Breast epithelium (tissue), 4 donors: ENCODE measurements around the gene ZFHX3. TPM values are rescaled to one million over a fixed set of nuclear protein-coding genes. Genes with fewer than 3 reads are reported as not detected.

Source experiments
- DNase-seq, 2 donors: peaks; one replicate each; pipeline ENCODE4 v3.0.0-alpha.2; 2019; ENCODE audit warnings: low spot score in 2 of 2
- H3K27ac ChIP-seq, 2 donors: fragments of 200-600 bp; sonication (generic) in 1 of 2; one replicate each; pipeline ENCODE4 v1.5.1; 2016 to 2019; ENCODE audit warnings: mild to moderate bottlenecking in 1 of 2
- H3K27me3 ChIP-seq, 2 donors: fragments of 200-600 bp; sonication (generic) in 1 of 2; one replicate each; pipeline versions ENCODE4 v1.5.1 to v1.6.0; 2017 to 2019; ENCODE audit warnings: control low read depth in 1 of 2, mild to moderate bottlenecking in 1 of 2
- H3K36me3 ChIP-seq: fragments of 200-600 bp; one replicate; pipeline ENCODE4 v1.5.1; 2019
- H3K4me1 ChIP-seq, 2 donors: fragments of 200-600 bp; sonication (generic); one replicate each; pipeline ENCODE4 v1.5.1; 2016 to 2019; ENCODE audit warnings: control low read depth in 1 of 2
- H3K4me3 ChIP-seq, 3 donors: fragments of 200-600 bp; sonication (generic); 1 replicate in 2 of 3; 2 replicates in 1 of 3; pipeline ENCODE4 v1.5.1; 2016 to 2019; ENCODE audit warnings: mild to moderate bottlenecking in 3 of 3, moderate library complexity in 2 of 3
- H3K9me3 ChIP-seq, 2 donors: fragments of 200-600 bp; sonication (generic) in 1 of 2; one replicate each; pipeline ENCODE4 v1.5.1; 2016 to 2019; ENCODE audit warnings: control low read depth in 1 of 2
- POLR2A ChIP-seq: fragments of 450-650 bp; IDR thresholded peaks from one replicate; pipeline ENCODE4 v1.6.1; 2016; ENCODE audit warnings: antibody characterized with exemption, mild to moderate bottlenecking, moderate library complexity
- POLR2AphosphoS5 ChIP-seq, 3 donors: sonication (generic); formaldehyde crosslinking; IDR thresholded peaks; one replicate each; pipeline ENCODE4 v1.6.1; 2017; ENCODE audit warnings: antibody characterized with exemption in 3 of 3
- intact Hi-C: fragments of 100-400 bp; cut with DNase I; formaldehyde crosslinking; loops from one replicate; pipeline ENCODE4 v1.15.1; 2023; ENCODE audit warnings: low total_unique reads
- total RNA-seq, 3 donors: library from RNA; depleted of rRNA; stranded (reverse); fragments of >200 nt; gene quantifications; one replicate each; pipeline ENCODE4 v1.1.0, GENCODE V29; 2016
- TF ChIP-seq, protein P1 (sequence below), 3 donors: fragments of 450-650 bp; IDR thresholded peaks; one replicate each; pipeline ENCODE4 v1.5.1; 2016 to 2017; ENCODE audit warnings: antibody characterized with exemption in 3 of 3, mild to moderate bottlenecking in 3 of 3, moderate library complexity in 3 of 3

Gene ZFHX3
- total RNA-seq, 3 donors from 2014 or later, result 10.8 to 36.0 (median 11.8) TPM

DNA sequence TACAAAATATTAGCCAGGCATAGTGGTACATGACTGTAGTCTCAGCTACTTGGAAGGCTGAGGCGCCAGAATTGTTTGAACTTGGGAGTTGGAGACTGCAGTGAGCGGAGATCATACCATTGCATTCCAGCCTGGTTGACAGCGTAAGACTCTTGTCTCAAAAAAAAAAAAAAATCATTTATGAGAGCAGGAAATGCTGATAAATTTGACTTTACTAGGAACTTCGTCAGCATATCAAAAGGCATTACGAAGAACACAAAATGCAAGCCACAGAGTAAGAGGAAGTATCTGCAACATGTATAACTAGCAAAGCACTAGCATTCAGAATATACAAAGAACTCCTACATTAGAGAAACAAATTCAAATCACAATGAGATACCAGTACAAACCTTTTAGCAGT lies 279.3 kb downstream of the ZFHX3 start:
- Histone ChIP-seq H3K4me3 (no peak overlapping the region), H3K27me3 (no peaks in the 10 kb centered on the region)
- DNase-seq, result no peak

DNA sequence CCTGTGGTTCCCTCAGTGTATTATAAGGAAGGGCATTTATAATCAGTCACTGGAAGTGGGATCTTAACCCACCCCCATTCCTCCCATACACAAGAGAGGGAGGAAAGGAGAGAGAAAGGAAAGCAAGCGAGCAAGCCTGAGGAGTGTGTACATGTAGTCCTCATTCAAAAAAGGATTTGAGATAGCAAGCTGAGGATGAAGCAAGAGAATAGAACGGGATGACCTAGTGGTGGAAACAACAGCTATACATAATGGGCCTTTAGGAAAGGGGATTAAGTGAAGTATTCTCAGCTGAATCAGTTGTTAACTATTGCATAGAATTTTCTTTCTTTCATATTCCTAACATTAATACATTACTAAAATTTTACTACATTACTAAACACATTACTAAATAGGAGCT lies 281.4 kb downstream of the ZFHX3 start:
- H3K36me3 ChIP-seq, result no peaks in the 10 kb centered on the region
- TF ChIP-seq POLR2AphosphoS5 (IDR thresholded peaks at IDR 0.05) (no peak), POLR2A (no peak)
- TF ChIP-seq, protein P1, sequence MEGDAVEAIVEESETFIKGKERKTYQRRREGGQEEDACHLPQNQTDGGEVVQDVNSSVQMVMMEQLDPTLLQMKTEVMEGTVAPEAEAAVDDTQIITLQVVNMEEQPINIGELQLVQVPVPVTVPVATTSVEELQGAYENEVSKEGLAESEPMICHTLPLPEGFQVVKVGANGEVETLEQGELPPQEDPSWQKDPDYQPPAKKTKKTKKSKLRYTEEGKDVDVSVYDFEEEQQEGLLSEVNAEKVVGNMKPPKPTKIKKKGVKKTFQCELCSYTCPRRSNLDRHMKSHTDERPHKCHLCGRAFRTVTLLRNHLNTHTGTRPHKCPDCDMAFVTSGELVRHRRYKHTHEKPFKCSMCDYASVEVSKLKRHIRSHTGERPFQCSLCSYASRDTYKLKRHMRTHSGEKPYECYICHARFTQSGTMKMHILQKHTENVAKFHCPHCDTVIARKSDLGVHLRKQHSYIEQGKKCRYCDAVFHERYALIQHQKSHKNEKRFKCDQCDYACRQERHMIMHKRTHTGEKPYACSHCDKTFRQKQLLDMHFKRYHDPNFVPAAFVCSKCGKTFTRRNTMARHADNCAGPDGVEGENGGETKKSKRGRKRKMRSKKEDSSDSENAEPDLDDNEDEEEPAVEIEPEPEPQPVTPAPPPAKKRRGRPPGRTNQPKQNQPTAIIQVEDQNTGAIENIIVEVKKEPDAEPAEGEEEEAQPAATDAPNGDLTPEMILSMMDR (IDR thresholded peaks at IDR 0.05), result no peak
- H3K4me3 ChIP-seq, result no peak overlapping the region
- DNase-seq, result no peak
- intact Hi-C loops, result no loop called here
- H3K27me3 ChIP-seq, result no peaks in the 10 kb centered on the region
- no peaks in the 10 kb centered on the region for H3K4me1 ChIP-seq
- no peaks in the 10 kb centered on the region for H3K9me3 ChIP-seq
- no peak overlapping the region for H3K27ac ChIP-seq

More for the DNA sequence above, 279.3 kb downstream of the ZFHX3 start:
- TF ChIP-seq POLR2AphosphoS5 (IDR thresholded peaks at IDR 0.05), result no peak
- TF ChIP-seq, protein P1 (IDR thresholded peaks at IDR 0.05), result no peak
- TF ChIP-seq POLR2A, result no peak
- H3K36me3 ChIP-seq, result no peaks in the 10 kb centered on the region
- H3K4me1 ChIP-seq, result no peaks in the 10 kb centered on the region
- H3K9me3 ChIP-seq, result no peaks in the 10 kb centered on the region
- intact Hi-C loops, result no loop called here
- H3K27ac ChIP-seq, result no peak overlapping the region

DNA sequence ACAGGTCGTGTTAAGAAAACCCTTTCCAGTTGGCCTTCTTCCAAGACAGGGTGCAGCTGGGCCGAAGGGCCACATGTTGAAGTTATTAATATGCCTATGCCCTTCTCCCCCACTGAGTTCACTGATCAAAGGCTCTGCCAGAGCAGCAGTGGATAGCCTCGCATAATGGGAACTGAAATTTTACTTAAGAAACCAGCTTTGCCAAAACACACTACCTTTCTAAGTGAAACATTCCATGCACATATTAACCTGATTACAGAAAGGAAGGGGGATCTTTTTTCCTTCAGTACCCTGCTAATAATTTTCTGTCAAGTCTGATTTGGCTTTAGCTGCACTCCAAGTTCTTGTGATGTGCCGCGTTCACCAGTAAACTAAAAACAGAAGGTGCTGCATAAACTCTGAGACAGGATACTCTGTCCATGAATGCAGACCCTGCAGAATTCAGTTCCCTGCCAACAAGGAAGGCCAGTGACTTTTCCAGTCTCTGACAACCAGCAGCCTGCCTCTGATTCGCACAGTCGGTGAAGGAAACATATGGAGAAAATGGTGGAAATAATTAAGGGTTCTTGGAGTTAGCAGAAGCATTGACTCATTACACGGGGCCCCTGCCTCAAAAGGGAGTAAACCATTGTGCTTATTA lies 283.8 kb downstream of the ZFHX3 start:
- DNase-seq, result no peak
- Histone ChIP-seq H3K27ac (no peak overlapping the region), H3K4me1 (no peaks in the 10 kb centered on the region), H3K27me3 (no peaks in the 10 kb centered on the region), H3K4me3 (no peak overlapping the region), H3K36me3 (no peaks in the 10 kb centered on the region), H3K9me3 (no peaks in the 10 kb centered on the region)
- TF ChIP-seq, protein P1 (IDR thresholded peaks at IDR 0.05), result no peak
- no peak for TF ChIP-seq POLR2AphosphoS5 (IDR thresholded peaks at IDR 0.05)
- no peak for TF ChIP-seq POLR2A
- intact Hi-C loops, result no loop called here

DNA sequence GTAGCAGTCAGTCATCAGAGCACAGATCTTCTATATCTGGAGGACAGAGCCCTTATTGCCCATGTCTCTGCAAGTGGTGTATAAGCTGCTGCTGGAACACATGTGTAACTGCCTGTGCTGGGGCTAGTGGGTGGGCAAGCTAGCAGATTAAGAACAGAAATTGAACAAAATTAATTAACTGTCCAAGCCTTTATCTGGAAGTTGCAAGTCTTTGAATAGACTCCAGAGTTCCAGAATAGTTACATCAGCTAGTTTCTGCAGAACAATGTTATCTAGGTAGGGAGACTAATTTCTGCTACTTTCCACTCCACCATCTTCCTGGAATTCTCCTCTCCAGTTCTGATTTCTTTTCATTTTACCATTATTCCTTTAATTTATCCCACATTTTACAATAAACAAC lies 287.3 kb downstream of the ZFHX3 start:
- no peaks in the 10 kb centered on the region for H3K4me1 ChIP-seq
- H3K27me3 ChIP-seq, result no peaks in the 10 kb centered on the region
- TF ChIP-seq POLR2AphosphoS5 (IDR thresholded peaks at IDR 0.05), result no peak
- TF ChIP-seq, protein P1 (IDR thresholded peaks at IDR 0.05), result no peak
- no peak for TF ChIP-seq POLR2A
- peaks cover 0 to 21% of the 10 kb centered on the region in 2 donors for H3K9me3 ChIP-seq
- intact Hi-C loops, result no loop called here
- H3K36me3 ChIP-seq, result no peaks in the 10 kb centered on the region
- H3K4me3 ChIP-seq, result no peak overlapping the region
- H3K27ac ChIP-seq, result no peak overlapping the region
- no peak for DNase-seq

DNA sequence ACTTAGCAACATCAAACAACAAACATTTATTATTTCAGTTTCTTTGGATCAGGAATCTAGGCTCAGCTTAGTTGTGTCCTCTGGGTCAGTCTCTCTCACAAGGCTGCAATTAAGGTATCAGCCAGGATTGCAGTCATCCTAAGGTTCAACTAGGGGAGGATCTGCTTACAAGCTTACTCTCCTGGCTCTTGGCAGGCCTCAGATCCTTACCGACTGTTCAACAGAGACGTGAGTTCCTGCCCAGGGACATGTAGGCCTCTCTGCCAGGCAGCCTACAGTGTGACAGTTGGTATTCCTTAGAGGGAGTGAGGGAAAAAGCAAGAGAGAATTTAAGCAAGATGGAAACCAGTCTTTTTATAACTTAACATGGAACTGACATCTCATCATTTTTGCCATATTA lies 294.0 kb downstream of the ZFHX3 start:
- DNase-seq, result no peak
- Histone ChIP-seq H3K36me3 (no peaks in the 10 kb centered on the region), H3K27ac (no peak overlapping the region), H3K4me1 (no peaks in the 10 kb centered on the region), H3K9me3 (peaks cover 0 to 20% of the 10 kb centered on the region in 2 donors), H3K27me3 (no peaks in the 10 kb centered on the region), H3K4me3 (no peak overlapping the region)
- intact Hi-C loops, result no loop called here
- TF ChIP-seq, protein P1 (IDR thresholded peaks at IDR 0.05), result no peak
- no peak for TF ChIP-seq POLR2AphosphoS5 (IDR thresholded peaks at IDR 0.05)
- no peak for TF ChIP-seq POLR2A
